Measurements from ENCODE around the gene HDAC10.

- TF ChIP-seq CTCF (IDR thresholded peaks at IDR 0.05) (no peak), POLR2A (IDR thresholded peaks at IDR 0.05) (no peak)
These were observed 30.3 kb downstream of the HDAC10 start for GRCh38 chr22:50220603-50221409.
